Measurements from ENCODE around the gene NFIA. TPM values are rescaled to one million over a fixed set of nuclear protein-coding genes. Genes with fewer than 3 reads are reported as not detected.

The NFIA gene
- total and polyA plus RNA-seq, 9 of the 15 experiments (the other 6 are each of a cell fraction or from before 2014, with no cell fraction given), result 5.3 to 24.9 (median 9.8) TPM

GRCh38 chr1:61392409-61393242 lies 310.3 kb downstream of the NFIA start (continued):
- TF ChIP-seq ZMIZ1 (IDR thresholded peaks at IDR 0.05; ENCODE audit: low read depth in 2 of 2, low read length in 2 of 2) (no peak), TOE1 (IDR thresholded peaks at IDR 0.05; ENCODE audit: borderline replicate concordance) (no peak), TOE1 (CRISPR knock-in tag; IDR thresholded peaks at IDR 0.05; ENCODE audit: borderline replicate concordance, low read depth) (no peak), TAF9B (IDR thresholded peaks at IDR 0.05; ENCODE audit: partially characterized antibody) (peak; percentile 25), ZNF740 (CRISPR knock-in tag; IDR thresholded peaks at IDR 0.05) (no peak), ZNF740 (tag; IDR thresholded peaks at IDR 0.05) (no peak), MNT (conservative IDR thresholded peaks at IDR 0.05) (peak; percentile 34 to 62; a peak in 3 of 4 replicates), NCOA6 (IDR thresholded peaks at IDR 0.05) (no peak), ZKSCAN1 (IDR thresholded peaks at IDR 0.05; ENCODE audit: low read depth, low read length) (no peak), SMAD1 (IDR thresholded peaks at IDR 0.05; ENCODE audit: low read depth, low read length, partially characterized antibody) (no peak), SMAD4 (CRISPR knock-in tag; conservative IDR thresholded peaks at IDR 0.05) (no peak), GTF2E2 (tag; IDR thresholded peaks at IDR 0.05) (no peak), PATZ1 (CRISPR knock-in tag; IDR thresholded peaks at IDR 0.05; ENCODE audit: borderline replicate concordance) (no peak), HES1 (IDR thresholded peaks at IDR 0.05; ENCODE audit: low read depth) (no peak), TCF7L2 (IDR thresholded peaks at IDR 0.05; ENCODE audit: low read depth, low read length) (no peak), CBFA2T3 (IDR thresholded peaks at IDR 0.05) (peak; percentile 49), E2F3 (CRISPR knock-in tag; IDR thresholded peaks at IDR 0.05) (no peak), SOX6 (IDR thresholded peaks at IDR 0.05) (peak; percentile 27; the same call in 1 of the 2 replicates), SRF (CRISPR knock-in tag; IDR thresholded peaks at IDR 0.05) (peak in 1 of 2 experiments; percentile 29; a peak in 1 of 4 replicates)
